B cell (primary cell): ENCODE data around the gene ITPKB.

Source experiments
- EZH2 ChIP-seq: IDR thresholded peaks from 2 replicates; pipeline ENCODE4 v1.6.1; 2012; ENCODE audit warnings: borderline replicate concordance, low read depth, mild to moderate bottlenecking, moderate library complexity, low read length; ENCODE audit not compliant: insufficient read depth, poor library complexity, severe bottlenecking
- TF ChIP-seq, protein P1 (sequence below): fragments of 200-600 bp; IDR thresholded peaks from one replicate; pipeline ENCODE4 v1.8.0; 2022; ENCODE audit warnings: antibody characterized with exemption, mild to moderate bottlenecking

DNA sequence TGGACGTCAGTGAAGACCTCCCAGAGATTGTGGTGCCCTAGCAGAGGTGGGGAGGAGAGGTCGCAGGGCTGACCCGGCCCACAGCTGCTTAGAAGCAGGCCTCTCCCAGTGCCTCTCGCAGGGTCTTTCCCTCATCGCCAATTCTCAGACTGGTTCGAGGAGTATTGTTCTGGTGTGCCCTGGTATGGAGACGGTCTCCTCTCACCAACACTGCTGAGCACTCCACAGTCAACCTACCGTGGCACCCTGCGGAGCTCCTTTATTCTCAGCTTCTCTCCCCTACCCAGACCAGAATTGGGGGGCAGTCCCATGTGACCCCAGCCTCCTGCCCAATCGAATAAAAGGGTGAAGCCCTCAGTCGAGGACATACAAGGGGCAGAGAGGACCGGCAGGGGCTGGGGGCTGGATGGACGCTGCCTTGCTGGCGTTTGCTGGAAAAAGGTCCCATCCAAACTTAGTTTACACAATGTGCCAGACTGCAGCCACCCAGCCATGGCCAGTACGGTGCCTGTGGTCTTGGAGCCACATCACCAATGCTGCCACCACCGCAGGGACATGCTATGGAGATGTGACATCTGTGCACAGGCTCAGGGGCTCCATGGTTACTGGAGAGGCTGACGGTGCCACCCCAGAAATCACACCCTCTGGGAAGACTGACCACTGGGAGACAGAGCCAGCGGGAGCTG, 109.7 kb downstream of the ITPKB start:
- TF ChIP-seq, protein P1, sequence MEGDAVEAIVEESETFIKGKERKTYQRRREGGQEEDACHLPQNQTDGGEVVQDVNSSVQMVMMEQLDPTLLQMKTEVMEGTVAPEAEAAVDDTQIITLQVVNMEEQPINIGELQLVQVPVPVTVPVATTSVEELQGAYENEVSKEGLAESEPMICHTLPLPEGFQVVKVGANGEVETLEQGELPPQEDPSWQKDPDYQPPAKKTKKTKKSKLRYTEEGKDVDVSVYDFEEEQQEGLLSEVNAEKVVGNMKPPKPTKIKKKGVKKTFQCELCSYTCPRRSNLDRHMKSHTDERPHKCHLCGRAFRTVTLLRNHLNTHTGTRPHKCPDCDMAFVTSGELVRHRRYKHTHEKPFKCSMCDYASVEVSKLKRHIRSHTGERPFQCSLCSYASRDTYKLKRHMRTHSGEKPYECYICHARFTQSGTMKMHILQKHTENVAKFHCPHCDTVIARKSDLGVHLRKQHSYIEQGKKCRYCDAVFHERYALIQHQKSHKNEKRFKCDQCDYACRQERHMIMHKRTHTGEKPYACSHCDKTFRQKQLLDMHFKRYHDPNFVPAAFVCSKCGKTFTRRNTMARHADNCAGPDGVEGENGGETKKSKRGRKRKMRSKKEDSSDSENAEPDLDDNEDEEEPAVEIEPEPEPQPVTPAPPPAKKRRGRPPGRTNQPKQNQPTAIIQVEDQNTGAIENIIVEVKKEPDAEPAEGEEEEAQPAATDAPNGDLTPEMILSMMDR, result no peak
- no peak for TF ChIP-seq EZH2
